Kidney epithelial cell (primary cell): Measurements from ENCODE around the gene GUCY1A2. TPM values are rescaled to one million over a fixed set of nuclear protein-coding genes. Genes with fewer than 3 reads are reported as not detected.

ENCODE experiments used
- DNase-seq: peaks from one replicate; pipeline ENCODE4 v3.0.0-alpha.2; 2010; ENCODE audit warnings: low read depth
- H3K27me3 ChIP-seq: 2 replicates; pipeline ENCODE4 v1.6.0; 2011; ENCODE audit warnings: low read length; ENCODE audit not compliant: control insufficient read depth, insufficient read depth
- H3K36me3 ChIP-seq: 2 replicates; pipeline ENCODE4 v1.5.1; 2011; ENCODE audit warnings: low read length; ENCODE audit not compliant: control insufficient read depth, insufficient read depth
- H3K4me3 ChIP-seq: 2 replicates; pipeline ENCODE4 v1.5.1; 2011; ENCODE audit warnings: low read depth, mild to moderate bottlenecking, control low read depth, low read length
- total RNA-seq: library from RNA; depleted of rRNA; stranded (reverse); fragments of >200 nt; gene quantifications from 2 replicates; pipeline ENCODE4 v1.2.3, GENCODE V29; 2015
- TF ChIP-seq, protein P1 (sequence below): IDR thresholded peaks from 2 replicates; pipeline ENCODE4 v1.5.1; 2011; ENCODE audit warnings: mild to moderate bottlenecking, moderate library complexity, low read length, control low read depth, inconsistent platforms; ENCODE audit not compliant: insufficient read depth, poor library complexity, severe bottlenecking

GUCY1A2 gene
- total RNA-seq, 1 donor from 2014 or later, result 2.0 TPM

DNA sequence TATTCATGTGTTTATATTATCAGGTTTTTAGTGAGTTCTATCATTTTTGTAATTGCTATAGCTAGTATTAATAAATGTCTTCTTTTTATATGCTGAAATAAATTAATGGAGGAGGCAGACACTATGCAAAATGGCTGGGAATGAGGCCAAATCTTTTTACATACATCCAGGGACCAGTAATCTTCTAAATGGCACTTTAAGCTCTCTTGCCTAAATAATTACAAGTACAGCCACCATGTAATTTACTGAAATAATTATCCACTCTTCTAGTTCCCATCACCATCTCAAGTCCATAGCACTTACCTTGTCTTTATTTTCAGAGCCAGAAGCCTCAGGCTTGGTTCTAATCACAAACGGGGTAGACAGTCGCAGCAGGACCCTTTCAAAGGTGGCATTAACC, 79.1 kb downstream of the GUCY1A2 start:
- no peak overlapping the region for H3K4me3 ChIP-seq
- DNase-seq, result no peak
- no peaks in the 10 kb centered on the region for H3K36me3 ChIP-seq
- H3K27me3 ChIP-seq, result no peaks in the 10 kb centered on the region
- TF ChIP-seq, protein P1, sequence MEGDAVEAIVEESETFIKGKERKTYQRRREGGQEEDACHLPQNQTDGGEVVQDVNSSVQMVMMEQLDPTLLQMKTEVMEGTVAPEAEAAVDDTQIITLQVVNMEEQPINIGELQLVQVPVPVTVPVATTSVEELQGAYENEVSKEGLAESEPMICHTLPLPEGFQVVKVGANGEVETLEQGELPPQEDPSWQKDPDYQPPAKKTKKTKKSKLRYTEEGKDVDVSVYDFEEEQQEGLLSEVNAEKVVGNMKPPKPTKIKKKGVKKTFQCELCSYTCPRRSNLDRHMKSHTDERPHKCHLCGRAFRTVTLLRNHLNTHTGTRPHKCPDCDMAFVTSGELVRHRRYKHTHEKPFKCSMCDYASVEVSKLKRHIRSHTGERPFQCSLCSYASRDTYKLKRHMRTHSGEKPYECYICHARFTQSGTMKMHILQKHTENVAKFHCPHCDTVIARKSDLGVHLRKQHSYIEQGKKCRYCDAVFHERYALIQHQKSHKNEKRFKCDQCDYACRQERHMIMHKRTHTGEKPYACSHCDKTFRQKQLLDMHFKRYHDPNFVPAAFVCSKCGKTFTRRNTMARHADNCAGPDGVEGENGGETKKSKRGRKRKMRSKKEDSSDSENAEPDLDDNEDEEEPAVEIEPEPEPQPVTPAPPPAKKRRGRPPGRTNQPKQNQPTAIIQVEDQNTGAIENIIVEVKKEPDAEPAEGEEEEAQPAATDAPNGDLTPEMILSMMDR, result no peak

DNA sequence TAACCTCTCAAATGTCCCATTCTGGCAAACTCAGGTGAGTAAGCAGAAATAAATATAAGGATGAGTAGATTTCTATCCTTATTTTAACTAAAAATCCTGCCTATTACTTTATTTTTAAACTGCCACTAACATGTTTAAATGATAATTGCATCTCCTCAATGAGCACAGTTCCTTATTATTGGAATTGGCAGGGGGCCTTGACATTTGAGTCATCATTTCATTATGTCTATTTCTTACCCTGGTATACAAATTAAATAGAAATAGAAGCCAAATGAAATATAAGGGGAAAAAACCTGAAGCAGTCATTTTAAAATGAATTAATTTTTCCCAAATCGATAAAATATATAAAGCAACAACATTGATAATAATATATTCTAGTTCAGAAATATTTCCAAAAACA, 81.2 kb downstream of the GUCY1A2 start:
- no peaks in the 10 kb centered on the region for H3K36me3 ChIP-seq
- no peak overlapping the region for H3K4me3 ChIP-seq
- DNase-seq, result no peak
- H3K27me3 ChIP-seq, result no peaks in the 10 kb centered on the region
- TF ChIP-seq, protein P1, result no peak

DNA sequence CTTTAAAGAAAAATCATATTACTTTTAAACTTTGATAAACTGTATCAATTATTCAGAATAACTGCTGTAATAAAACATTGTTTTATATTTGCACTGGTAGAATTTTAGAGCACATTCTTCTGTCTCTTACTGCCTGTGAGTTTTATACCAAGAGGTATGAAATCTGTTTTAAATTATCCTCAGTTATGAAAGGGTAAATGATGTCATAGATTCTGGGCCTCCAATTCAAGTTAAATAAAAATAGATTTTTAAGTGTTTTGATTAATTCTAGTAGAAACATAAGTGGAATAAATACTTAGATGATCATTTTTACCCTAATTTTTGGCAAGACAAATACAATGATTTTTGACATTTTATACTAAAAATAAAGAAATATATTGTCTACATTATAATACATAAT, 93.0 kb downstream of the GUCY1A2 start:
- Histone ChIP-seq H3K36me3 (no peaks in the 10 kb centered on the region), H3K27me3 (no peaks in the 10 kb centered on the region), H3K4me3 (no peak overlapping the region)
- TF ChIP-seq, protein P1, result no peak
- no peak for DNase-seq

GRCh38 chr11:106920899-106921509, 97.3 kb downstream of the GUCY1A2 start:
- no peak for DNase-seq
- H3K4me3 ChIP-seq, result no peak overlapping the region
- TF ChIP-seq, protein P1, result no peak
- no peaks in the 10 kb centered on the region for H3K27me3 ChIP-seq
- no peaks in the 10 kb centered on the region for H3K36me3 ChIP-seq

GRCh38 chr11:106917973-106918372, 100.3 kb downstream of the GUCY1A2 start:
- H3K36me3 ChIP-seq, result no peaks in the 10 kb centered on the region
- TF ChIP-seq, protein P1, result peak; percentile 55
- H3K4me3 ChIP-seq, result no peak overlapping the region
- no peak for DNase-seq
- H3K27me3 ChIP-seq, result no peaks in the 10 kb centered on the region

- H3K27me3 ChIP-seq, result no peaks in the 10 kb centered on the region
- no peak for DNase-seq
- no peak overlapping the region for H3K4me3 ChIP-seq
- no peaks in the 10 kb centered on the region for H3K36me3 ChIP-seq
- TF ChIP-seq, protein P1, result no peak
Observed at GRCh38 chr11:106914409-106914808, 103.9 kb downstream of the GUCY1A2 start.
